Activated CD8-positive, alpha-beta memory T cell treated with anti-CD3 and anti-CD28 coated beads, Interleukin-2, amount 50 U/mL, for 24 hours (primary cell): Measurements from ENCODE around the gene CDKN1C.

ENCODE experiments used
- DNase-seq: peaks from one replicate; pipeline ENCODE4 v3.0.0-alpha.2; 2020; ENCODE audit errors: extremely low read depth

Gene CDKN1C

GRCh38 chr11:2890466-2891294, 5.1 kb upstream of the CDKN1C start:
- DNase-seq, result no peak

GRCh38 chr11:2889362-2890273, 4.0 kb upstream of the CDKN1C start:
- DNase-seq, result no peak

DNA sequence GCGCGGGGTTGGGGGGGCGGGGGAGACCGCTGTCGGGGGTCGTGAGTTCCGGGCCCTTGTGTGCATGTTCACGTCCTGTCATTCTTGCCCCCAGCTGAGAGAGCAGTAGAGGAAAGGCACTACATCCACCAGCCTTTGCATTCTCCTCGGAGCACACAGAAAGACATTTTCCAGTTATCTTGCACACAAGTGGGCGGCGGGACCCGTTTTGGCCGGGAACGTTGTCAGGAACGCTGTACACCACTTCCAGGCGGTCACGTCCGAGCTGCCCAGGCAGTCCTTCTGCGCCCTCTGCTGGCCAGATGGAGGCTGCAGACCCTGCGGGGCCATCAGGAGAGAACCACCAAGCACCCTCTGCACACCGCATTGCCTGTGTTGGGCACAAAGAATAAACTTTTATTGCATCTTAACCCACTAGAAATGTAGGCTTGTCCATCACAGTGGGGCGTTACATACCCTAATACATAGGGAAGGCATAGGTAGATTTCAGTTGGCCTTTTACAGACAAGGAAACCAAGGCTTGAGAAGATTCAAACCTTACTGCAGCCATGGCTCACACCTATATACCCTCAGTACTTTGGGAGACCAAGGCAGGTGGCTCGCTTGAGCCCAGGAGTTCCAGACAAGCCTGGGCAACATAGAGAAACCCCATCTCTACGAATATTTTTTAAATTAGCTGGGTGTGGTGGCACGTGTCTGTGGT, 2.8 kb upstream of the CDKN1C start:
- peak; percentile 57 for DNase-seq

GRCh38 chr11:2887515-2888195, 2.1 kb upstream of the CDKN1C start:
- no peak for DNase-seq

- DNase-seq, result no peak
Observed at GRCh38 chr11:2886936-2887335, 1.4 kb upstream of the CDKN1C start.

DNA sequence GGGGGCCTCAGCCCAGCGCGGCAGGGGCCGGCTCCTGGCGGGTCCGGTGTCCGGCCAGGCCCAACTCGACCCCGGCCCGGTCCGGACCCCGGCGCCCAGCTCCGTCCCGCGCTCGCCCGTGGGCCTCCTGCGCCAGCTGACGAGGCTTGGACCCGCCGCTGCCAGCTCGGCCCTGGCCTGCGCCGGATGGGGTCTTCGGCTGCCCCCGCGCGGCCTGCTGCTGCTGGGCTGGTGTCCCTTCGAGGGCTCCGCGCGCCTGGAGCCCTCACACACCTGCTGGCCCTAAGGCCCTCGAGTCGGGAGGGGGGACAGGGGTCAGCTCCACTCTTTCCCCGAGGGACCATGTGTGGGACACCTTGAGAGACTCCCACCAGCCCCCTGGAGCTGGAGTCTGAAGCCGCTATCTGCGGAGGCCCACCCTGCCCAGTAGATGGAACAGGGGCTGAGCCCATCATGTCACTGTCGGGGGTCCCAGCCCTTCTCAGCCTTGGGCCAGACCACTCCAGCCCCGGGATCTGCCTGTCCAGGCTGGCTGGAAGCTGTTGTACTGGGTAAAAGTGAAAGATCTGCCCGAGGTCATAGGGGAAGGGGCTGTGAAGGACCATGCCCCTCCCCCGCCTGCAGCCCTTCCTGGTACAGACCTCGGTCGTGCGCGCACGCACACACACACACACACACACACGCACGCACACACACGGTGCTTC, 768 bp upstream of the CDKN1C start:
- no peak for DNase-seq

GRCh38 chr11:2885017-2885677, 428 bp downstream of the CDKN1C start:
- no peak for DNase-seq

- DNase-seq, result no peak
Observed at GRCh38 chr11:2883979-2884815, 1.4 kb downstream of the CDKN1C start.

DNA sequence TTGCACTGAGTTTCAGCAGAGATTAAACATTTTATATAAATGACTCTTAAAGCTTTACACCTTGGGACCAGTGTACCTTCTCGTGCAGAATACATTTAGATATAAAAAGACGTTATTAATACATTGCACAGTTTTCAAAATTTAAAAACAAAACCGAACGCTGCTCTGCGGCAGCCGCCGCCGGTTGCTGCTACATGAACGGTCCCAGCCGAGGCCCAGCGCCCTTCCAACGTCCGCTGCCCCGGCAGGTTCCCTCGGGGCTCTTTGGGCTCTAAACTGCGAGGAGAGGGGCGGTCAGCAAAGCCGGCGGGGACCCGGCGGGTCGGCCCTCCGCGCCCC, 2.0 kb downstream of the CDKN1C start:
- no peak for DNase-seq

GRCh38 chr11:2882396-2883110, 3.0 kb downstream of the CDKN1C start:
- no peak for DNase-seq

GRCh38 chr11:2881981-2882375, 3.6 kb downstream of the CDKN1C start:
- no peak for DNase-seq

- DNase-seq, result no peak
Observed at GRCh38 chr11:2881076-2881980, 4.2 kb downstream of the CDKN1C start.

- no peak for DNase-seq
Observed at GRCh38 chr11:2880646-2881045, 4.9 kb downstream of the CDKN1C start.

DNA sequence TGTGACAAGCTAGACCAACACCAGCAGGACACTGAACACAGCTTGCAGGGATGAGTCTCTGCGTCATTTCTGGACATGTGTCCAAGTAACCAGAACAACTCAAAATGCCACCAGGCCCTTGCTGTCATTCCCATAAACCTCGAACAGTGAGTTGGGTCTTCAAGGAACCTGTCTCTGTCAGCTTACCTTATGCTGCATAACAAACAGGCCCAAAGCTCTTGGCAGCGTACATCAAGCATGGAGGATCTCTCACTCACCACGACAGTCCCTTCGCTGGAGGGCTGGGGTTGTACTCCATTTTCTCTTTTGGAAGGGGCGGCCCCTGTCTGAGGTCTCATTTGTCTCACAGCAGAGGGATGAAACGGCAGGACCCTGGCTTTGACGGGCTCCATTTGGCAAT, 6.8 kb downstream of the CDKN1C start:
- DNase-seq, result no peak

DNA sequence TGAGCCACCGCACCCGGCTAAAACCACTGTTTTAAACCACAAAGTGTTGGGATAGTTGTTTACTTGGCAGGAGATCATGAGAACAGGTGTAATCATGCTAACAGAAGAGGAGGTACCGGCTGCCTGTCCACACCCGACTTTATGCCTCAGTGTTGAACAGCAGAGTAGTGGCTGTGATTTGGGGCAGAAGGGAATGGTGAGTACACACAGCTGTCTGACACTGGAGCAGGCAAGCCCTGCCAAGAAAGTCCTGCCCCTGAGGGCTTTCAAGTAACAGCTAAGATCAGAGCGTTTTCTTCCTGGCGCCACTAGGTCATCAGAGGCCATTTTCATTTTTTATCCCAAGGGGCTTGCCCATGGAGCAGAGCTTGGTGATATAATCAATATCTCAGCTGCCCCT, 8.1 kb downstream of the CDKN1C start:
- no peak for DNase-seq

DNA sequence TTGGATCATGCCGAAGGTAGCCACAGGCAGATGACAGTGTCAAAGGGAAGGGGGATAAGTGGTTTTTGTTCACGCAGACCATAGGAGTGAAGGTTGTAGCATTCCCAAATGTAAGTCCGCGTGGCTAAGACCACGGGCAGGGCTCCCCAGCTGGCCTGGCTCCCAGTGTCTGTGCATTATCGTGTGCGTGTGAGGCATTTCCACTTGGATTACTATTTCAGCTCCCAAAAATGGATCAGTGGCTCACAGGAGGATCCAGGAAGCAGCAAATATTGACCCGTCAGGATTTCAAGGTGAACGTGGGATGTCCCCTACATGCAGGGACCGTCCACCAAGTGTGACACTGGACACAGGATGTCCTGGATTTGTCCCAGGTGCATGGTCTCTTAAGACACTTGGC, 10.6 kb downstream of the CDKN1C start:
- no peak for DNase-seq

GRCh38 chr11:2870969-2871680, 14.4 kb downstream of the CDKN1C start:
- no peak for DNase-seq
